CD14-positive monocyte (primary cell): Measurements from ENCODE around the gene BCL10. TPM values are rescaled to one million over a fixed set of nuclear protein-coding genes. Genes with fewer than 3 reads are reported as not detected.
A peak's percentile ranks its signal among the peaks of the same experiment; 100 is the strongest.

Experiments
- DNase-seq, 3 donors: peaks; one replicate each; pipeline ENCODE4 v3.0.0-alpha.2; 2011 to 2022
- H2AFZ ChIP-seq: 2 replicates; pipeline ENCODE4 v1.6.0; 2012; ENCODE audit warnings: mild to moderate bottlenecking, low read depth, low read length, inconsistent platforms; ENCODE audit not compliant: insufficient read depth, poor library complexity, severe bottlenecking
- H3K27ac ChIP-seq, 2 donors: 1 replicate in 1 of 2; 2 replicates in 1 of 2; pipeline ENCODE4 v1.5.1; 2012 to 2013; ENCODE audit warnings: low read length in 2 of 2, control low read depth in 1 of 2, inconsistent platforms in 1 of 2, low read depth in 1 of 2, mild to moderate bottlenecking in 1 of 2
- H3K27me3 ChIP-seq, 2 donors: one replicate each; pipeline versions ENCODE4 v1.6.0 to v1.6.1; 2011 to 2013; ENCODE audit warnings: low read length in 2 of 2; ENCODE audit not compliant: control insufficient read depth in 2 of 2, insufficient read depth in 2 of 2
- H3K36me3 ChIP-seq, 2 donors: replicated peaks in 1 of 2; 1 replicate in 1 of 2; 2 replicates in 1 of 2; pipeline versions ENCODE4 v1.5.1 to v1.6.1; 2012 to 2013; ENCODE audit warnings: low read length in 2 of 2, control low read depth in 1 of 2, inconsistent platforms in 1 of 2, mild to moderate bottlenecking in 1 of 2; ENCODE audit not compliant: insufficient read depth in 2 of 2, control insufficient read depth in 1 of 2
- H3K4me1 ChIP-seq, 2 donors: 1 replicate in 1 of 2; 2 replicates in 1 of 2; pipeline versions ENCODE4 v1.5.1 to v1.6.1; 2012 to 2013; ENCODE audit warnings: low read length in 2 of 2, control low read depth in 1 of 2, inconsistent platforms in 1 of 2, mild to moderate bottlenecking in 1 of 2, moderate library complexity in 1 of 2; ENCODE audit not compliant: insufficient read depth in 2 of 2, control insufficient read depth in 1 of 2
- H3K4me2 ChIP-seq: replicated peaks from 2 replicates; pipeline ENCODE3; 2012; ENCODE audit warnings: low read length, moderate library complexity, mild to moderate bottlenecking; ENCODE audit not compliant: poor library complexity, severe bottlenecking; ENCODE audit errors: extremely low read depth
- H3K4me3 ChIP-seq, 3 experiments: fragments of 200-600 bp in 1 of 3; sonication (generic) in 1 of 3; replicated peaks in 1 of 3; 1 replicate in 2 of 3; 2 replicates in 1 of 3; pipeline ENCODE4 v1.5.1; 2011 to 2013; ENCODE audit warnings: low read length in 3 of 3, mild to moderate bottlenecking in 3 of 3, control low read depth in 2 of 3, low read depth in 2 of 3, inconsistent platforms in 1 of 3, moderate library complexity in 1 of 3
- H3K79me2 ChIP-seq: 2 replicates; pipeline ENCODE4 v1.6.0; 2012; ENCODE audit warnings: mild to moderate bottlenecking, control low read depth, inconsistent platforms, low read length, moderate library complexity; ENCODE audit not compliant: insufficient read depth
- H3K9ac ChIP-seq: 2 replicates; pipeline ENCODE4 v1.6.0; 2017; ENCODE audit warnings: low read length, mild to moderate bottlenecking; ENCODE audit not compliant: insufficient read depth, poor library complexity, severe bottlenecking
- H3K9me3 ChIP-seq, 2 donors: replicated peaks in 1 of 2; 1 replicate in 1 of 2; 2 replicates in 1 of 2; pipeline versions ENCODE4 v1.5.1 to v1.6.1; 2012 to 2013; ENCODE audit warnings: low read length in 2 of 2, control low read depth in 1 of 2; ENCODE audit not compliant: control insufficient read depth in 1 of 2, insufficient read depth in 1 of 2
- H4K20me1 ChIP-seq: 2 replicates; pipeline ENCODE4 v1.6.0; 2012; ENCODE audit warnings: mild to moderate bottlenecking, low read length, control low read depth, moderate library complexity; ENCODE audit not compliant: insufficient read depth
- H3K27ac Mint-ChIP-seq, 7 donors: one replicate each; pipeline ENCODE4 v1.8.0; 2020; ENCODE audit warnings: mild to moderate bottlenecking in 7 of 7, mixed read lengths in 7 of 7, moderate library complexity in 6 of 7, inconsistent platforms in 2 of 7
- H3K27me3 Mint-ChIP-seq, 3 donors: one replicate each; pipeline ENCODE4 v1.8.0; 2021 to 2022; ENCODE audit warnings: low read depth in 3 of 3, mild to moderate bottlenecking in 3 of 3, mixed read lengths in 3 of 3, moderate library complexity in 3 of 3, inconsistent platforms in 1 of 3
- H3K36me3 Mint-ChIP-seq, 2 donors: one replicate each; pipeline ENCODE4 v1.8.0; 2020; ENCODE audit warnings: mixed read lengths in 2 of 2, inconsistent platforms in 1 of 2, mild to moderate bottlenecking in 1 of 2
- H3K4me1 Mint-ChIP-seq: one replicate; pipeline ENCODE4 v1.8.0; 2020; ENCODE audit warnings: mild to moderate bottlenecking, mixed read lengths
- H3K4me3 Mint-ChIP-seq, 2 donors: one replicate each; pipeline ENCODE4 v1.8.0; 2020; ENCODE audit warnings: mild to moderate bottlenecking in 2 of 2, mixed read lengths in 2 of 2, moderate library complexity in 1 of 2
- H3K9me3 Mint-ChIP-seq, 7 donors: one replicate each; pipeline ENCODE4 v1.8.0; 2020 to 2022; ENCODE audit warnings: mixed read lengths in 7 of 7, mild to moderate bottlenecking in 6 of 7, moderate library complexity in 6 of 7, inconsistent platforms in 2 of 7
- CTCF ChIP-seq: fragments of 200-600 bp; IDR thresholded peaks from one replicate; pipeline ENCODE4 v1.8.0; 2022; ENCODE audit warnings: antibody characterized with exemption, mild to moderate bottlenecking
- WGBS: methylation state at CpG from one replicate; pipeline ENCODE4 v1.1.5; 2013; ENCODE audit warnings: missing lambda C conversion rate; ENCODE audit not compliant: insufficient coverage; 5-methylcytosine and 5-hydroxymethylcytosine counted together
- intact Hi-C, 2 donors: fragments of 100-400 bp; cut with micrococcal nuclease; formaldehyde crosslinking; loops; one replicate each; pipeline versions ENCODE4 v1.15.0 to v1.15.1; 2023
- polyA plus RNA-seq, 3 donors: library from polyadenylated mRNA; depleted of rRNA in 1 of 3; unstranded in 2 of 3; stranded (reverse) in 1 of 3; fragments of 300-500 nt in 2 of 3; fragments of >200 nt in 1 of 3; fragmentation: Illumina TruSeq in 2 of 3; gene quantifications; 1 replicate in 2 of 3; 2 replicates in 1 of 3; pipeline ENCODE4 v1.2.3, GENCODE V29; 2012 to 2021

BCL10 gene
- polyA plus RNA-seq, 3 donors, result 22.7 to 27.9 (median 26.9) TPM

DNA sequence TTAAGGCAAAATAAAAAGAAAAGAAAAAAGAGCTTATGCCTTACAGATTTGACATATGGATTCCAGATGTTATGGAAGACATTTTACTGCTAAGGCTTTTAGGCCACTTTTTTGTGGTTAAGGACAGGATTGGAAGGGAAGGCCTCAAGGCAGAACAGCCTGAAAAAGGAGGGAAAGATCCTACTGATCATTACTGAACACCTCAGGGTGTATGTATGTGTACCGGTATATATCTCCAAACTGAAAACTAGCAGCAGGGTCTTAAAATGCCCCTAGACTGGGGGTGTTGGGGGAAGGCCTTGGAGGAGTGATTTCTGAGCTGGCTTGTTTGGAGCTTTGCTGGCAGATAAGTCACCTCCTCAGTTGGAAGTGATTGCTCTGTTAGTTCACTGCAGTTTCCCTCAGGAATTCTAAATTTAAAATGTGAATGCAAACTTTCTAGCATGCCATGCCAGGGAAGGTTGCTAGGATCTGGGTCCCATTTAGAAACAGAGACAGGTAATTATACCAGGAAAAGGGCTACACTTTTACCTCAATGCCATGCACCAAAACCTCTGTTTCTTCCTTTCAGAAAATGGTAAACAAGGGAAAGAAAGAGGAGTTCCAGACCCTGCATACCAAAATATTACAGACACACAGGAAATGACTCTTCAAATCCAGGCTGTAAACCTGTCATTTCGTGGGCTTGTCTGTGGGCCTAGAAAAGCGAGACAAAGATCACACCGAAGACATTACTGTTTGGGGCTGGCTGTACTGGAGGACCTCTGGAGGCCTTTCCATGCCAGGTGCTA, 32.0 kb downstream of the BCL10 start:
- intact Hi-C loops, result no loop called here
- Histone ChIP-seq H4K20me1 (no peaks in the 10 kb centered on the region), H3K27me3 (no peaks in the 10 kb centered on the region), H3K27ac (no peak overlapping the region), H3K9ac (no peak overlapping the region), H3K9me3 (no peaks in the 10 kb centered on the region), H3K4me2 (no peak overlapping the region), H3K36me3 (no peaks in the 10 kb centered on the region), H3K4me1 (no peaks in the 10 kb centered on the region), H2AFZ (peak overlapping the region; percentile 37), H3K79me2 (no peaks in the 10 kb centered on the region), H3K4me3 (no peak overlapping the region)
- Mint-ChIP-seq H3K36me3 (no peaks in the 10 kb centered on the region), H3K27me3 (no peaks in the 10 kb centered on the region), H3K9me3 (peaks cover 0 to 6% (median 3%) of the 10 kb centered on the region in 7 donors), H3K27ac (no peak overlapping the region), H3K4me3 (no peak overlapping the region), H3K4me1 (peaks cover 3% of the 10 kb centered on the region)
- 5% methylated on average over 3 of the region's 4 CpGs for WGBS
- TF ChIP-seq CTCF, result no peak
- no peak for DNase-seq

- H4K20me1 ChIP-seq, result no peaks in the 10 kb centered on the region
- Mint-ChIP-seq H3K9me3 (peaks cover 0 to 6% (median 2%) of the 10 kb centered on the region in 7 donors), H3K4me1 (peaks cover 3% of the 10 kb centered on the region), H3K4me3 (no peak overlapping the region), H3K36me3 (no peaks in the 10 kb centered on the region), H3K27ac (no peak overlapping the region), H3K27me3 (peaks cover 0 to 1% (median 0%) of the 10 kb centered on the region in 3 donors)
- no peak overlapping the region for H3K27ac ChIP-seq
- intact Hi-C loops, result no loop called here
- H3K36me3 ChIP-seq, result no peaks in the 10 kb centered on the region
- no peak overlapping the region for H3K4me3 ChIP-seq
- H3K9me3 ChIP-seq, result no peaks in the 10 kb centered on the region
- no peaks in the 10 kb centered on the region for H3K4me1 ChIP-seq
- TF ChIP-seq CTCF, result no peak
- no peak overlapping the region for H3K9ac ChIP-seq
- H3K27me3 ChIP-seq, result no peaks in the 10 kb centered on the region
- H2AFZ ChIP-seq, result no peak overlapping the region
- no peak for DNase-seq
- H3K4me2 ChIP-seq, result no peak overlapping the region
- no peaks in the 10 kb centered on the region for H3K79me2 ChIP-seq
These were observed 33.1 kb downstream of the BCL10 start for GRCh38 chr1:85243372-85243771.
